GM12864 (cell line): ENCODE measurements around the gene F2RL2.

ENCODE experiments used
- DNase-seq: peaks from one replicate; pipeline ENCODE4 v3.0.0-alpha.2; 2011; ENCODE audit warnings: low read depth
- H3K4me3 ChIP-seq: 2 replicates; pipeline ENCODE4 v1.5.1; 2011; ENCODE audit warnings: mild to moderate bottlenecking, low read depth, low read length, control low read depth
- TF ChIP-seq, protein P1 (sequence below): IDR thresholded peaks from 2 replicates; pipeline ENCODE4 v1.5.1; 2011; ENCODE audit warnings: low read depth, mild to moderate bottlenecking, moderate library complexity, low read length, control low read depth, inconsistent platforms; ENCODE audit errors: missing control alignments

The F2RL2 gene

GRCh38 chr5:76622973-76623596 is at the start of gene F2RL2:
Gene F2RL2, minus strand, starts transcription at chr5:76623403. Its CDS starts 173 bp downstream, at chr5:76623230.
- H3K4me3 ChIP-seq: no peak within 1 kb of the TSS
- no peak for DNase-seq
- TF ChIP-seq, protein P1, sequence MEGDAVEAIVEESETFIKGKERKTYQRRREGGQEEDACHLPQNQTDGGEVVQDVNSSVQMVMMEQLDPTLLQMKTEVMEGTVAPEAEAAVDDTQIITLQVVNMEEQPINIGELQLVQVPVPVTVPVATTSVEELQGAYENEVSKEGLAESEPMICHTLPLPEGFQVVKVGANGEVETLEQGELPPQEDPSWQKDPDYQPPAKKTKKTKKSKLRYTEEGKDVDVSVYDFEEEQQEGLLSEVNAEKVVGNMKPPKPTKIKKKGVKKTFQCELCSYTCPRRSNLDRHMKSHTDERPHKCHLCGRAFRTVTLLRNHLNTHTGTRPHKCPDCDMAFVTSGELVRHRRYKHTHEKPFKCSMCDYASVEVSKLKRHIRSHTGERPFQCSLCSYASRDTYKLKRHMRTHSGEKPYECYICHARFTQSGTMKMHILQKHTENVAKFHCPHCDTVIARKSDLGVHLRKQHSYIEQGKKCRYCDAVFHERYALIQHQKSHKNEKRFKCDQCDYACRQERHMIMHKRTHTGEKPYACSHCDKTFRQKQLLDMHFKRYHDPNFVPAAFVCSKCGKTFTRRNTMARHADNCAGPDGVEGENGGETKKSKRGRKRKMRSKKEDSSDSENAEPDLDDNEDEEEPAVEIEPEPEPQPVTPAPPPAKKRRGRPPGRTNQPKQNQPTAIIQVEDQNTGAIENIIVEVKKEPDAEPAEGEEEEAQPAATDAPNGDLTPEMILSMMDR: no peak

- no peak for DNase-seq
- TF ChIP-seq, protein P1: no peak
- H3K4me3 ChIP-seq: no peak overlapping the region
These were observed 49.0 kb upstream of the F2RL2 start for GRCh38 chr5:76672242-76672641.

- DNase-seq: no peak
- TF ChIP-seq, protein P1: no peak
These were observed 47.3 kb upstream of the F2RL2 start for GRCh38 chr5:76670508-76670907.

DNA sequence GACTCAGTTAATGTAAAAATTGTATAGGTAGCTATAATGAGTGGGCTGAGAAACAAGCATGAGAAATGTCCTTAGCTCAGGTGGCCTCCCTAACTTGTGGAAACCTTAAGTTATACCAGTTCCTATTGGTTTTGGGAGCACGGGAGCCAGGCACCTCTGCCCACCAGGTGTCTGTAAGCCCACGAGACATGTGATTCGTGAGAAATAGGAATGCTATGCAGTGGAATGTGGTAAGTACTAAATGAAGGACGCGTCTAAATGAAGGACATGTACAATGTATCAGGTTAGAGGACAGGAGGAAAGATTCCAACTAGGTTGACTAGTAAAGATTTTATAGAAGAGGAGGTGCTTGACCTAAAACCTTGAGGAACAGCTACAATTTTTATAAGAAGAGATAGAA is 46.0 kb upstream of the F2RL2 start:
- no peak for DNase-seq
- TF ChIP-seq, protein P1: no peak
- no peak overlapping the region for H3K4me3 ChIP-seq

More at GRCh38 chr5:76670508-76670907, 47.3 kb upstream of the F2RL2 start:
- H3K4me3 ChIP-seq: no peak overlapping the region

GRCh38 chr5:76667495-76667894 is 44.3 kb upstream of the F2RL2 start:
- TF ChIP-seq, protein P1: no peak
- no peak overlapping the region for H3K4me3 ChIP-seq
- DNase-seq: no peak

DNA sequence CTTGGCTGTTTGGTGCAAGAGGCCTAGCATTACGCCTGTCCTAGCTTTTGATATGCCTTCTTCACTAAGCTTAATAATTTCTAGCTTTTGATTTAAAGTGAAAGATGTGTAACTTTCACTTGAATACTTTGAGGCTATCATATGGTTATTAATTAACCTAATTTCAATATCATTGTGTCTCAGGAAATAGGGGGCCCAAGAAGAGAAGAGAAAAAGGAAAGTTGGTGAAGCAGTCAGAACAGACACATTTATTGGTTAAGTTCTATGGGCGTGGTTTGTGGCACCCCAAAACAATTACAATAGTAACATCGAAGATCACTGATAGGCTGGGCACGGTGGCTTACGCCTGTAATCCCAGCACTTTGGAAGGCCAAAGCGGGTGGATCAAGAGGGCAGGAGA is 40.9 kb upstream of the F2RL2 start:
- DNase-seq: no peak
- H3K4me3 ChIP-seq: no peak overlapping the region
- TF ChIP-seq, protein P1: no peak

DNA sequence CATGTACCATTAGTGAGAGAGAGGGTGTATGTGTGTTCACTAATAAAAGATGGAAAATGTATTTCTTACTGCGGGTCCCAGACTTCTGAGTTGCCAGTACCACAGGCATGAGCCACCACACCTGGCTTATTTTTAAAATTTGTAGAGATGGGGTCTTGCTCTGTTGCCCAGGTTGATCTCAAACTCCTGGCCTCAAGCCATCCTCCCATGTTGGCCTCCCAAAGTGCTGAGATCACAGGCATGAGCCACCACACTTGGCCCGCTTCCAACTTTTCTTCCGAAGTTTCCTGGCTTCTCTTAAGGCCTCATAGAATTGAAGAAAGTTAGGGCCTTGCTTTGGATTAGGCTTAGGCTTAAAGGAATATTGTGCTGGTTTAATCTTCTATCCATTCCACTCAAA is 40.4 kb upstream of the F2RL2 start:
- no peak for DNase-seq
- TF ChIP-seq, protein P1: no peak

More for the DNA sequence above, 40.4 kb upstream of the F2RL2 start:
- H3K4me3 ChIP-seq: no peak overlapping the region
